ENCODE measurements around the gene TRMT61B.

Gene TRMT61B

GRCh38 chr2:28855193-28855592 is 14.9 kb downstream of the TRMT61B start:
- DNase-seq = no peak

GRCh38 chr2:28842042-28842441 is 28.1 kb downstream of the TRMT61B start:
- DNase-seq = no peak

- no peak for DNase-seq
These were observed 31.1 kb downstream of the TRMT61B start for GRCh38 chr2:28838971-28839370.

- no peak for DNase-seq
These were observed 34.3 kb downstream of the TRMT61B start for GRCh38 chr2:28835781-28836180.

GRCh38 chr2:28833740-28834470 is 36.2 kb downstream of the TRMT61B start:
- peak; percentile 48 to 66 for DNase-seq

DNA sequence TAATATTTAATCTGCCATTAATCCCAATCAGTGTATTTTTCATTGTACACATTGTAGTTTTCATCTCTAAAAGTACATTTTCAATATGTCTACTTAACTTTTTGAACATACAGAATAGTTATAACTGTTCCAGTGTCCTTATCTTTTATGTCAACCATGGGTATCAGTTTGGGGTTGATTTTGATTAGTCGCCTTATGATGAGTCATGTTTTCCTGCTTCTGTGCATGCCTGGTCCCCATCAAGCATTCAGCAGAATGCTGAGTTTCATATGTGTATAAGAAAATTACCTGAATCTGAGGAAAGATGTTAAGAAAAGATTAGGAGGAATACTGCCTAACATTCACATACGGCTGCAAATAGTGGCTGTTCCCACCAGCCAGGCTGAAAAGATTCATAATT is 41.7 kb downstream of the TRMT61B start:
- no peak for DNase-seq

DNA sequence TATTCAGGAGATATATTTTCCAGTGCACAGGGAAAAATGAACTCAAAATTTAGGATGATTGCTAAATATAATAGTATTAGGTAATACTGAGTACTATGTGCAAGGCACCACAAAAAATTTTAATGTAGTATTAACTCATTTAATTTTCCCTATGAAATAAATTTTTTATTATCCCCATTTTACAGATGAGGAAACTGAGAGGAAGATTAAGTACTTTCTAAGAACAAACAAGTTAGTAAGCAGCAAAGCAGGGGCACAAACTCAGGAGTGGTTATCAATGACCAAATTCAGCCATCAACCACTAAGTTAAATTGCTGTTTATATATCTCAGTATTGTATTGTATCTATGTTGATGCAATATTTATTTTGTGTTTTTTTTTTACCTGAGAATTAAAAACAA is 45.2 kb downstream of the TRMT61B start:
- no peak for DNase-seq

- DNase-seq = no peak
These were observed 45.9 kb downstream of the TRMT61B start for GRCh38 chr2:28824207-28824606.

DNA sequence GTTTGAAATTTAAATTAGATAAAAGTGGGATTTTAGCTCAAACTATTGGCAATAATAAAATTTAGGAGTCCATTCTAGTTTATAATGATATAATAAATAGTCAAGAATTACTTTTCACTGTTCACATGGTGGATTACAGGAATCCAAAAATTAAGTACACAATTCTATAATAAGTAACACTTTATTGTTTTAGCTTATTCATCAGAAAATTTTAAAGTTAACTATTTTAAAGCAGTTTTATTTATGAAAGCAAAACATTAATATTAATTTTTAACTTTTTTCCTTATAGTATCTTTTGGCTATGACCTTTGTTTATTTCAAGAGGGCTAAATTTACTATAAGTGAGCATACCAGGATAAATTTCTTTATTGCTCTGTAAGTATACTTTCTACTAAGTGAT is 48.1 kb downstream of the TRMT61B start:
- no peak for DNase-seq

- DNase-seq = peak; percentile 11 to 74
These were observed 48.7 kb downstream of the TRMT61B start for GRCh38 chr2:28821295-28821958.

GRCh38 chr2:28818053-28818452 is 52.1 kb downstream of the TRMT61B start:
- no peak for DNase-seq

DNA sequence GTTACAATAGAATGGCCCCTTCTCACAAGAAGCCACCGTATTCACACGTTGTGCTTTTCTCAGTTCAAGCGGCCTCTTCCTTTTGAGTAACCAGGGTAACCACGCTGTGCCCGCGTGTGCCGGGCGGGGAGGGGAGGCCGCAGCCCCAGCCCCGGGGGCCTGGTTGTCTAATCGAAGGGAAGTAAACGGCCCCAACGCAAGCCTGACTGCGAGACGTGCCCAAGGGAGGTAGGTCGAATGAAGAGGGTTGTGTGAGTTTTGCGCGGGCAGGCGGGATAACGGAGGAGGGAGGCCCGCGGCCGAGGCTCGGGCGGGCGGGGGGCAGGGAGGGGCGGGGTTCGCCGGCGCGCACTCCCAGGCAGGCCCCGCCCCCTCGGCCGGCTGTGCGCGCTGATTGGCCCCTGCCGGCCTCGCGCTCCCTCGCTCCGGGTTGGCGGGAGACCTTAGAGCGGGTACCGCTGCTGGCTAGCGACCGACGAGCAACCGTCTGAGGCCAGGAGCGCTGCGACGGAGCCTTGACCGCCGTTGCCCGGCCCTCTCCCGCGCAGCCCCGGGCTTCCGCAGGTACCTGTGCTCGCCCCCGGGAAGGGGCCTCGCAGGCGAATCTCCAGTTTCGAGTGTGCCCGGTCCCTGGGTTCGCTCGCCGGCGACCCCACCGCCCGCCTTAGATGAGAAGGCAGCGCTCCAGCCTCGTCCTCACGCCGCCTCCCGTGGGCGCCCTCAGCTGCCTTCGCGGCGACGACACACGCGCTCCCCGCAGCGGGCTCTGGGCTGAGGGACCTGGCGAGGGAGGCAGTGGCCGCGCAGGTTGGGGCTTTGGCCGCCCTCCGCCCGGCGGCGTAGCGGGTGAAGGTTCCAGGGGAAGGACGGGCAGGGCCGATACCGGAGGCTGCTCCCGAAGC is 59.5 kb downstream of the TRMT61B start, which contains the start of gene SPDYA:
TSS of gene SPDYA (plus strand) at position 451 of the 902 bp plus-strand sequence. CDS start 5,181 bp downstream, outside the sequence.
- peak; percentile 25 to 60 for DNase-seq

DNA sequence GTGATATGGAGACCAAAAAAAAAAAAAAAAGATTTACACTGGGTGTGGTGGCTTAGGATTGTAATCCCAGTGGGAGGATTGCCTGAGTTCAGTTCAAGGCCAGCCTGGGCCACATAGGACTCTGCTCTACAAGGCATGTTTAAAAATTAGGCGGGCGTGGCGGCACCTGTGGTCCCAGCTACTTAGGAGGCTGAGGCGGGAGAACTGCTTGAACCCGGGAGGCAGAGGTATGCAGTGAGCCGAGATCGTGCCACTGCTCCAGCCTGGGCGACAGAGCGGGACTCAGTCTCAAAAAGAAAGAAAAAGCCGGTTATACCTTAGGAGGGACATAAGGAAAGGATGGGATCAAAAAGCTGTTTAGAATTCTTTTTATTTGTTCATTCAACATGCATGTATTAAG is 60.2 kb downstream of the TRMT61B start:
- DNase-seq = no peak

DNA sequence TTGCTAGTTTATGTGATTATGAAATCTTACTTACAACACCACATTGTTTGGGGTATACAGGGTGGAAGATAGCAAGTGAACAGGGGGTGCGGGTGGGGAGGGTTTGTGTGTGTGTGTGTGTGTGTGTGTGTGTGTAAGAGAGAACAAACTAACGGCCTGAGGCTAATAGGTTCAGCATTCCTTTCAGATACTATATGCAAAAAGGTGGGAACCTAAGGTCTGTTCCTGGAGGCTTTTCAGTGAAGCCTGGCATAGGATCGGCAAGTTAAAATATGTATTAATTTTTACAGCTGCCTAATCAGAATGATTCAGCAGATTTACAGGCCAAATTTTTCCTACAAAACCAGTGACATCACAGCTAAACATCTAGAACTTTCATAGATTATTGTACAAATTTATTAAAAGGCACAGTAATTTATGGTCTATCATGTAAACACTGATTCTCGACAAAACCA is 67.1 kb downstream of the TRMT61B start:
- no peak for DNase-seq

DNA sequence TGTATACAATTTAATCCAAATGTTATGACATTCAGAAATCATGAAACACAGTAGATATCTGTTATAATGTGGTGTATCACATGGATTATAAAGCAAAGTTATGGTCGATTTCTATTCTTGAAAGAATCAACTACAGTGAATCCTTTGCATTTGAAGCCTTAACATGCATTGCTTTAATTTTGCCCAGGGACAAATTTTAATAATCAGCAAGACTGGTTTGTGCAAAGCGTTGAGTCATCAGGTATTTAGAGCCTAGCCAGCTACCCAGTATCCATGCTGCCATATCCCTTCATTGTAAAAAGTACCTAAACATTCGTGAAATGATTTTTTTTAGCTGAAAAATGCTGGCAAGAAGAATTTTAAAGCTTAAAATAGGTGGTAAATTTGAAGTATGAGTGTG is 68.4 kb downstream of the TRMT61B start:
- DNase-seq = no peak

Data from inflammatory macrophage treated with lipopolysaccharide for 1 hour (primary cell).